ENCODE measurements around the gene ZNF100.
"Not testable (repeated sequence)": the region's sequence is repeated elsewhere in the genome, so short reads cannot be mapped to it uniquely, and the experiment has no call there.

DNA sequence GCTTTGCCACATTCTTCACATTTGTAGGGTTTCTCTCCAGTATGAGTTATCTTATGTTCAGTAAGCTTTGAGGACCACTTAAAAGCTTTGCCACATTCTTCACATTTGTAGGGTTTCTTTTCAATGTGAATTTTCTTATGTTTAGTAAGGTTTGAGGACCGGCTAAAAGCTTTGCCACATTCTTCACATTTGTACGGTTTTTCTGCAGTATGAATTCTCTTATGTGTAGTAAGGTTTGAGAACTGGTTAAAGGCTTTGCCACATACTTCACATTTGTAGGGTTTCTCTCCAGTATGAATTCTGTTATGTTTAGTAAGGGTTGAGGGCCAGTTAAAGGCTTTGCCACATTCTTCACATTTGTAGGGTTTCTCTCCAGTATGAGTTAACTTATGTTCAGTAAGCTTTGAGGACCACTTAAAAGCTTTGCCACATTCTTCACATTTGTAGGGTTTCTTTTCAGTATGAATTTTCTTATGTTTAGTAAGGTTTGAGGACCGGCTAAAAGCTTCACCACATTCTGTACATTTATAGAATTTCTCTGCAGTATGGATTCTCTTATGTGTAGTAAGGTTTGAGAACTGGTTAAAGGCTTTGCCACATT, 41.1 kb upstream of the ZNF100 start:
- TF ChIP-seq, protein P1, sequence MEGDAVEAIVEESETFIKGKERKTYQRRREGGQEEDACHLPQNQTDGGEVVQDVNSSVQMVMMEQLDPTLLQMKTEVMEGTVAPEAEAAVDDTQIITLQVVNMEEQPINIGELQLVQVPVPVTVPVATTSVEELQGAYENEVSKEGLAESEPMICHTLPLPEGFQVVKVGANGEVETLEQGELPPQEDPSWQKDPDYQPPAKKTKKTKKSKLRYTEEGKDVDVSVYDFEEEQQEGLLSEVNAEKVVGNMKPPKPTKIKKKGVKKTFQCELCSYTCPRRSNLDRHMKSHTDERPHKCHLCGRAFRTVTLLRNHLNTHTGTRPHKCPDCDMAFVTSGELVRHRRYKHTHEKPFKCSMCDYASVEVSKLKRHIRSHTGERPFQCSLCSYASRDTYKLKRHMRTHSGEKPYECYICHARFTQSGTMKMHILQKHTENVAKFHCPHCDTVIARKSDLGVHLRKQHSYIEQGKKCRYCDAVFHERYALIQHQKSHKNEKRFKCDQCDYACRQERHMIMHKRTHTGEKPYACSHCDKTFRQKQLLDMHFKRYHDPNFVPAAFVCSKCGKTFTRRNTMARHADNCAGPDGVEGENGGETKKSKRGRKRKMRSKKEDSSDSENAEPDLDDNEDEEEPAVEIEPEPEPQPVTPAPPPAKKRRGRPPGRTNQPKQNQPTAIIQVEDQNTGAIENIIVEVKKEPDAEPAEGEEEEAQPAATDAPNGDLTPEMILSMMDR (IDR thresholded peaks at IDR 0.05; ENCODE audit: poor library complexity), result not testable (repeated sequence)
- not testable (repeated sequence) for TF ChIP-seq EZH2 (IDR thresholded peaks at IDR 0.05; ENCODE audit: borderline replicate concordance)
